SU-DHL-6 (cell line): ENCODE measurements around the gene WDR41.

ENCODE experiments used
- CTCF ChIP-seq: fragments of 200-600 bp; sonication (generic); IDR thresholded peaks from one replicate; pipeline ENCODE4 v1.5.1; 2017; ENCODE audit warnings: antibody characterized with exemption, mild to moderate bottlenecking, low read length, moderate library complexity; ENCODE audit not compliant: insufficient read depth, poor library complexity, severe bottlenecking
- EZH2phosphoT487 ChIP-seq: fragments of 200-600 bp; sonication (generic), shearing (Covaris generic); conservative IDR thresholded peaks from 2 replicates; pipeline ENCODE4 v1.6.1; 2018; ENCODE audit warnings: mild to moderate bottlenecking, antibody characterized with exemption, low read length, moderate library complexity, mixed read lengths

DNA sequence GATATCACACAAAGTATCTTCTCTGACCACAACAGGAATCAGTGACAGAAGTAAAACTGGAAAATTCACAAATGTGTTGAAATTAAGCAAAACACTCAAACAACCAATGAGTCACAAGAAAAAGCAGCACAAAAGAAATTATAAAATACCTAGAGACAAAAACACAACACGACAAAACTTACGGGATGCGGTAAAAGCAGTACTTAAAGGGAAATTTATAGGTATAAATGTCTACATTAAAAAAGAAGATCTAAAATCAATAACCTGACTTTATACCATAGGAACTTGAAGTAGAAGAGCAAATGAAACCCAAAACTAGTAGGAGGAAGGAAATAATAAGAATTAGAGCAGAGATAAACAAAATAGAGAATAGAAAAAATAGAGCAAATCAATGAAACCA lies 2.8 kb upstream of the WDR41 start:
- no peak for TF ChIP-seq CTCF
- no peak for TF ChIP-seq EZH2phosphoT487
